ENCODE results near the gene BCAM.
"Not testable (repeated sequence)": the region's sequence is repeated elsewhere in the genome, so short reads cannot be mapped to it uniquely, and the experiment has no call there.

The BCAM gene

GRCh38 chr19:44817725-44818465 lies 9.0 kb downstream of the BCAM start:
- Mint-ChIP-seq H3K27me3 (ENCODE audit: low read depth) (peaks cover 5% of the 10 kb centered on the region), H3K4me3 (no peak overlapping the region), H3K4me1 (ENCODE audit: low read depth) (no peaks in the 10 kb centered on the region), H3K9me3 (no peaks in the 10 kb centered on the region), H3K36me3 (ENCODE audit: low read depth) (no peaks in the 10 kb centered on the region), H3K27ac (no peak overlapping the region)
- DNase-seq (ENCODE audit: low spot score), result no peak

- DNase-seq (ENCODE audit: low spot score), result no peak
- no peak overlapping the region for H3K27ac Mint-ChIP-seq
- H3K4me1 Mint-ChIP-seq (ENCODE audit: low read depth), result no peaks in the 10 kb centered on the region
- H3K36me3 Mint-ChIP-seq (ENCODE audit: low read depth), result no peaks in the 10 kb centered on the region
- no peak overlapping the region for H3K4me3 Mint-ChIP-seq
- peaks cover 5% of the 10 kb centered on the region for H3K27me3 Mint-ChIP-seq (ENCODE audit: low read depth)
- no peaks in the 10 kb centered on the region for H3K9me3 Mint-ChIP-seq
These were observed 9.6 kb downstream of the BCAM start for GRCh38 chr19:44818466-44819031.

- no peak overlapping the region for H3K27ac Mint-ChIP-seq
- no peak for DNase-seq (ENCODE audit: low spot score)
- no peaks in the 10 kb centered on the region for H3K9me3 Mint-ChIP-seq
- no peaks in the 10 kb centered on the region for H3K36me3 Mint-ChIP-seq (ENCODE audit: low read depth)
- H3K27me3 Mint-ChIP-seq (ENCODE audit: low read depth), result peaks cover 5% of the 10 kb centered on the region
- no peak overlapping the region for H3K4me3 Mint-ChIP-seq
- no peaks in the 10 kb centered on the region for H3K4me1 Mint-ChIP-seq (ENCODE audit: low read depth)
These were observed 10.4 kb downstream of the BCAM start for GRCh38 chr19:44819246-44819832.

GRCh38 chr19:44820648-44821609 lies 12.0 kb downstream of the BCAM start:
- no peak overlapping the region for H3K4me3 Mint-ChIP-seq

GRCh38 chr19:44822177-44822576 lies 13.3 kb downstream of the BCAM start:
- Mint-ChIP-seq H3K4me1 (ENCODE audit: low read depth) (no peaks in the 10 kb centered on the region), H3K27ac (no peak overlapping the region), H3K27me3 (ENCODE audit: low read depth) (peaks cover 5% of the 10 kb centered on the region), H3K9me3 (no peaks in the 10 kb centered on the region), H3K36me3 (ENCODE audit: low read depth) (no peaks in the 10 kb centered on the region), H3K4me3 (no peak overlapping the region)
- no peak for DNase-seq (ENCODE audit: low spot score)

More at GRCh38 chr19:44820648-44821609, 12.0 kb downstream of the BCAM start:
- Mint-ChIP-seq H3K27ac (no peak overlapping the region), H3K36me3 (ENCODE audit: low read depth) (no peaks in the 10 kb centered on the region), H3K27me3 (ENCODE audit: low read depth) (peaks cover 5% of the 10 kb centered on the region), H3K4me1 (ENCODE audit: low read depth) (no peaks in the 10 kb centered on the region), H3K9me3 (no peaks in the 10 kb centered on the region)
- no peak for DNase-seq (ENCODE audit: low spot score)

GRCh38 chr19:44822670-44823372 lies 13.9 kb downstream of the BCAM start:
- H3K9me3 Mint-ChIP-seq, result no peaks in the 10 kb centered on the region
- no peaks in the 10 kb centered on the region for H3K36me3 Mint-ChIP-seq (ENCODE audit: low read depth)
- H3K4me3 Mint-ChIP-seq, result no peak overlapping the region
- H3K27ac Mint-ChIP-seq, result no peak overlapping the region
- peaks cover 5% of the 10 kb centered on the region for H3K27me3 Mint-ChIP-seq (ENCODE audit: low read depth)
- DNase-seq (ENCODE audit: low spot score), result no peak
- no peaks in the 10 kb centered on the region for H3K4me1 Mint-ChIP-seq (ENCODE audit: low read depth)

- Mint-ChIP-seq H3K27ac (no peak overlapping the region), H3K9me3 (no peaks in the 10 kb centered on the region), H3K27me3 (ENCODE audit: low read depth) (peaks cover 5% of the 10 kb centered on the region), H3K36me3 (ENCODE audit: low read depth) (no peaks in the 10 kb centered on the region), H3K4me1 (ENCODE audit: low read depth) (no peaks in the 10 kb centered on the region), H3K4me3 (no peak overlapping the region)
- no peak for DNase-seq (ENCODE audit: low spot score)
These were observed 14.4 kb downstream of the BCAM start for GRCh38 chr19:44823373-44823698.

- H3K9me3 Mint-ChIP-seq, result no peaks in the 10 kb centered on the region
- H3K27me3 Mint-ChIP-seq (ENCODE audit: low read depth), result peaks cover 5% of the 10 kb centered on the region
- no peaks in the 10 kb centered on the region for H3K36me3 Mint-ChIP-seq (ENCODE audit: low read depth)
- DNase-seq (ENCODE audit: low spot score), result no peak
- H3K27ac Mint-ChIP-seq, result no peak overlapping the region
- H3K4me1 Mint-ChIP-seq (ENCODE audit: low read depth), result no peaks in the 10 kb centered on the region
- no peak overlapping the region for H3K4me3 Mint-ChIP-seq
These were observed 15.9 kb downstream of the BCAM start for GRCh38 chr19:44824761-44825160.

GRCh38 chr19:44832875-44833274 lies 24.0 kb downstream of the BCAM start:
- not testable (repeated sequence) for H3K27me3 Mint-ChIP-seq (ENCODE audit: low read depth); H3K27ac Mint-ChIP-seq; H3K36me3 Mint-ChIP-seq (ENCODE audit: low read depth)

GRCh38 chr19:44834399-44834798 lies 25.5 kb downstream of the BCAM start:
- DNase-seq (ENCODE audit: low spot score); H3K9me3 Mint-ChIP-seq; H3K27me3 Mint-ChIP-seq (ENCODE audit: low read depth); H3K4me3 Mint-ChIP-seq; H3K4me1 Mint-ChIP-seq (ENCODE audit: low read depth); H3K27ac Mint-ChIP-seq; H3K36me3 Mint-ChIP-seq (ENCODE audit: low read depth): not testable (repeated sequence)

More at GRCh38 chr19:44832875-44833274, 24.0 kb downstream of the BCAM start:
- H3K4me3 Mint-ChIP-seq; H3K4me1 Mint-ChIP-seq (ENCODE audit: low read depth); H3K9me3 Mint-ChIP-seq; DNase-seq (ENCODE audit: low spot score): not testable (repeated sequence)

GRCh38 chr19:44839276-44839675 lies 30.4 kb downstream of the BCAM start:
- H3K27me3 Mint-ChIP-seq (ENCODE audit: low read depth), result no peaks in the 10 kb centered on the region
- no peak overlapping the region for H3K27ac Mint-ChIP-seq
- no peak for DNase-seq (ENCODE audit: low spot score)
- H3K36me3 Mint-ChIP-seq (ENCODE audit: low read depth), result no peaks in the 10 kb centered on the region
- no peaks in the 10 kb centered on the region for H3K4me1 Mint-ChIP-seq (ENCODE audit: low read depth)
- no peak overlapping the region for H3K4me3 Mint-ChIP-seq
- no peaks in the 10 kb centered on the region for H3K9me3 Mint-ChIP-seq

- H3K4me3 Mint-ChIP-seq, result no peak overlapping the region
- no peaks in the 10 kb centered on the region for H3K36me3 Mint-ChIP-seq (ENCODE audit: low read depth)
- no peak for DNase-seq (ENCODE audit: low spot score)
- no peaks in the 10 kb centered on the region for H3K9me3 Mint-ChIP-seq
- H3K4me1 Mint-ChIP-seq (ENCODE audit: low read depth), result peaks cover 9% of the 10 kb centered on the region
- no peak overlapping the region for H3K27ac Mint-ChIP-seq
- peaks cover 8% of the 10 kb centered on the region for H3K27me3 Mint-ChIP-seq (ENCODE audit: low read depth)
These were observed 31.9 kb downstream of the BCAM start for GRCh38 chr19:44840811-44841210.

- Mint-ChIP-seq H3K4me3 (no peak overlapping the region), H3K9me3 (no peaks in the 10 kb centered on the region), H3K36me3 (ENCODE audit: low read depth) (no peaks in the 10 kb centered on the region), H3K27ac (no peak overlapping the region), H3K27me3 (ENCODE audit: low read depth) (peaks cover 8% of the 10 kb centered on the region), H3K4me1 (ENCODE audit: low read depth) (peaks cover 9% of the 10 kb centered on the region)
- DNase-seq (ENCODE audit: low spot score), result no peak
These were observed 32.3 kb downstream of the BCAM start for GRCh38 chr19:44841231-44841630.
